Measurements from ENCODE around the gene KIAA1328. TPM values are rescaled to one million over a fixed set of nuclear protein-coding genes. Genes with fewer than 3 reads are reported as not detected.
"Not testable (repeated sequence)": the region's sequence is repeated elsewhere in the genome, so short reads cannot be mapped to it uniquely, and the experiment has no call there.

The KIAA1328 gene
- total RNA-seq, 2 donors from 2014 or later, result 14.4 to 22.7 TPM

- DNase-seq (ENCODE audit: low spot score) (no peak), ATAC-seq (ENCODE audit: insufficient number of reproducible peaks, low FRiP score, low read depth) (no peak)
- peaks cover 0 to 15% of the 10 kb centered on the region in 2 donors for H3K4me1 ChIP-seq (ENCODE audit: control insufficient read depth in 1 of 2, low read depth in 2 of 2)
Observed at GRCh38 chr18:36856815-36857214, 27.9 kb downstream of the KIAA1328 start.

GRCh38 chr18:36862182-36862581 is 33.3 kb downstream of the KIAA1328 start:
- DNase-seq (ENCODE audit: low spot score) (no peak), ATAC-seq (ENCODE audit: insufficient number of reproducible peaks, low FRiP score, low read depth) (no peak)
- peaks cover 0 to 4% of the 10 kb centered on the region in 2 donors for H3K4me1 ChIP-seq (ENCODE audit: control insufficient read depth in 1 of 2, low read depth in 2 of 2)
- H3K27me3 ChIP-seq (replicated peaks; ENCODE audit: insufficient read depth), result no peaks in the 10 kb centered on the region
- H3K27ac ChIP-seq, result no peak overlapping the region
- H3K4me3 ChIP-seq, result no peak overlapping the region
- H3K9me3 ChIP-seq, result no peaks in the 10 kb centered on the region
- no peak for TF ChIP-seq CTCF (IDR thresholded peaks at IDR 0.05)
- no peaks in the 10 kb centered on the region for H3K36me3 ChIP-seq

More at GRCh38 chr18:36856815-36857214, 27.9 kb downstream of the KIAA1328 start:
- Histone ChIP-seq H3K27ac (no peak overlapping the region), H3K36me3 (no peaks in the 10 kb centered on the region), H3K27me3 (replicated peaks; ENCODE audit: insufficient read depth) (no peaks in the 10 kb centered on the region), H3K9me3 (peaks cover 8% of the 10 kb centered on the region), H3K4me3 (no peak overlapping the region)
- no peak for TF ChIP-seq CTCF (IDR thresholded peaks at IDR 0.05)

GRCh38 chr18:36867056-36867455 is 38.1 kb downstream of the KIAA1328 start:
- Histone ChIP-seq H3K4me3 (no peak overlapping the region), H3K27ac (no peak overlapping the region), H3K9me3 (no peaks in the 10 kb centered on the region), H3K36me3 (no peaks in the 10 kb centered on the region), H3K4me1 (ENCODE audit: control insufficient read depth in 1 of 2, low read depth in 2 of 2) (no peaks in the 10 kb centered on the region), H3K27me3 (replicated peaks; ENCODE audit: insufficient read depth) (no peaks in the 10 kb centered on the region)
- DNase-seq (ENCODE audit: low spot score) (no peak), ATAC-seq (ENCODE audit: insufficient number of reproducible peaks, low FRiP score, low read depth) (no peak)
- no peak for TF ChIP-seq CTCF (IDR thresholded peaks at IDR 0.05)

- TF ChIP-seq CTCF (IDR thresholded peaks at IDR 0.05), result no peak
- DNase-seq (ENCODE audit: low spot score) (no peak), ATAC-seq (ENCODE audit: insufficient number of reproducible peaks, low FRiP score, low read depth) (no peak)
- Histone ChIP-seq H3K4me3 (no peak overlapping the region), H3K4me1 (ENCODE audit: control insufficient read depth in 1 of 2, low read depth in 2 of 2) (no peaks in the 10 kb centered on the region), H3K27me3 (replicated peaks; ENCODE audit: insufficient read depth) (no peaks in the 10 kb centered on the region), H3K36me3 (no peaks in the 10 kb centered on the region), H3K9me3 (no peaks in the 10 kb centered on the region), H3K27ac (no peak overlapping the region)
Observed at GRCh38 chr18:36871801-36872200, 42.9 kb downstream of the KIAA1328 start.

- H3K27ac ChIP-seq, result no peak overlapping the region
- no peaks in the 10 kb centered on the region for H3K27me3 ChIP-seq (replicated peaks; ENCODE audit: insufficient read depth)
- H3K4me1 ChIP-seq (ENCODE audit: control insufficient read depth in 1 of 2, low read depth in 2 of 2), result no peaks in the 10 kb centered on the region
- TF ChIP-seq CTCF (IDR thresholded peaks at IDR 0.05), result no peak
- DNase-seq (ENCODE audit: low spot score), result no peak
- H3K4me3 ChIP-seq, result no peak overlapping the region
- no peak for ATAC-seq (ENCODE audit: insufficient number of reproducible peaks, low FRiP score, low read depth)
- H3K36me3 ChIP-seq, result no peaks in the 10 kb centered on the region
- no peaks in the 10 kb centered on the region for H3K9me3 ChIP-seq
Observed at GRCh38 chr18:36872329-36872728, 43.4 kb downstream of the KIAA1328 start.

- not testable (repeated sequence) for ATAC-seq (ENCODE audit: insufficient number of reproducible peaks, low FRiP score, low read depth)
Observed at GRCh38 chr18:36873826-36874225, 44.9 kb downstream of the KIAA1328 start.

GRCh38 chr18:36879796-36880195 is 50.9 kb downstream of the KIAA1328 start:
- DNase-seq (ENCODE audit: low spot score); H3K4me3 ChIP-seq; H3K4me1 ChIP-seq (ENCODE audit: control insufficient read depth in 1 of 2, low read depth in 2 of 2); H3K36me3 ChIP-seq; H3K27me3 ChIP-seq (replicated peaks; ENCODE audit: insufficient read depth); H3K27ac ChIP-seq; H3K9me3 ChIP-seq; ATAC-seq (ENCODE audit: insufficient number of reproducible peaks, low FRiP score, low read depth): not testable (repeated sequence)

More at GRCh38 chr18:36873826-36874225, 44.9 kb downstream of the KIAA1328 start:
- H3K4me1 ChIP-seq (ENCODE audit: control insufficient read depth in 1 of 2, low read depth in 2 of 2); H3K36me3 ChIP-seq; DNase-seq (ENCODE audit: low spot score); H3K9me3 ChIP-seq; H3K27ac ChIP-seq; H3K4me3 ChIP-seq; H3K27me3 ChIP-seq (replicated peaks; ENCODE audit: insufficient read depth): not testable (repeated sequence)
